ENCODE measurements around the gene MKNK1.
A peak's percentile ranks its signal among the peaks of the same experiment; 100 is the strongest.

MKNK1 gene

GRCh38 chr1:46520063-46520911 lies 83.8 kb downstream of the MKNK1 start:
- peak; percentile 94 for DNase-seq

GRCh38 chr1:46519209-46519608 lies 84.9 kb downstream of the MKNK1 start:
- DNase-seq = peak; percentile 9

- no peak for DNase-seq
Measured at GRCh38 chr1:46517932-46518498, 86.1 kb downstream of the MKNK1 start.

- no peak for DNase-seq
Measured at GRCh38 chr1:46517010-46517600, 87.0 kb downstream of the MKNK1 start.

DNA sequence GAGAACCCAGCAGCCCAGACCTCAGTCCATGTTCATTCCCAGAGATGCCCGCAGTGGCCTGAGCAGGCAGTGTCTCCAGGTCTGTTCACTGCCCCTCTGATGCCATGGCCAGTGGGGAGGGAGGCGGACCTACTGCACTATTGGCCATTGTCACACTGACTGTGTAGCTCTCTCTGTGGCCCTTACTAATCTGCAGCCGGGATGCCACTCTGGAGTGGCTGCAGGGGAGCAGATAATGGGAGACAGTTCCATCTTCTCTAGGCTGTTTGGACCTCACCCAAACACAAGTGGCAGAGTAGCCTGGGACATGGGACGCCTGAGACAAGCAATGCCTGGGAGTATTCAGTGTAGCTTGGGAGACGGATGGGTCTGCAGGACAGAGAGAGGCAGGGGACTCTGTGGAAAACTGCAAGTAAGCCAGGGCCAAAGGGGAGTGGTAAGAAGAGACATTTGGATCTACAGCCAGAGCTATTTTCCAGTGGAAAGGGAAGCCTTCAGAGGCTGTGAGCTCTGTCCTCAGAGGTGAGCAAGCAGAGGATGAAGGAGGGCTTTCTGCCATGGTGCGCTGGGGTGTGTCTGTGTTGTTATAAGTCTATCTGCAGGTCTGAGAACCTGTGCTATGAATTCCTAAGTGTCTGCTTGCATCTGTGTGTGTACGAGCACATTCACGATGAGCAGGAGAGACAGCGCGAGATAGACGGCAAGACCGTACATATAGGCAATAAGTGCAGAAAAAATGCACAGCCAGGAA lies 87.7 kb downstream of the MKNK1 start:
- DNase-seq = no peak

GRCh38 chr1:46515576-46515975 lies 88.5 kb downstream of the MKNK1 start:
- no peak for DNase-seq

DNA sequence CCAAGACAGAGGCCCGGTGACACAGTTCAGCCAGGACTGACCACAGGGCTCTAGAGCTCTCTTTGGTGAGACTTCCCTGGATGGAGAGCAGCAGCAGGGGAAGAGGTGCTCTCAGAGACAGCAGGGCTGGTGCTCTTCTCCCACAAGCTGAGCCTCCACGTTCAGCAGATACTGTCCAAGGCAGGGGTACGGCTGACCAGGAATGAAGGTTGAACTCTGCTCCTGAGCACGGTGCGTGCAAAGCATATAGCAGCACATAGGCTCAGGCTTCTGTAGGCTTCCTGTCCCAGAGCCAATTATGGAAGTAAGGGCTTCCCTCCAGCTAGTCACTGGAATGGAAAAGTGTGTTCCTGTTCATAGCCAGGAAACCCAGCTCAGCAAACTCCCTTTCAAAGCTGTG lies 90.5 kb downstream of the MKNK1 start:
- DNase-seq = no peak

GRCh38 chr1:46512792-46513190 lies 91.3 kb downstream of the MKNK1 start:
- DNase-seq = no peak

DNA sequence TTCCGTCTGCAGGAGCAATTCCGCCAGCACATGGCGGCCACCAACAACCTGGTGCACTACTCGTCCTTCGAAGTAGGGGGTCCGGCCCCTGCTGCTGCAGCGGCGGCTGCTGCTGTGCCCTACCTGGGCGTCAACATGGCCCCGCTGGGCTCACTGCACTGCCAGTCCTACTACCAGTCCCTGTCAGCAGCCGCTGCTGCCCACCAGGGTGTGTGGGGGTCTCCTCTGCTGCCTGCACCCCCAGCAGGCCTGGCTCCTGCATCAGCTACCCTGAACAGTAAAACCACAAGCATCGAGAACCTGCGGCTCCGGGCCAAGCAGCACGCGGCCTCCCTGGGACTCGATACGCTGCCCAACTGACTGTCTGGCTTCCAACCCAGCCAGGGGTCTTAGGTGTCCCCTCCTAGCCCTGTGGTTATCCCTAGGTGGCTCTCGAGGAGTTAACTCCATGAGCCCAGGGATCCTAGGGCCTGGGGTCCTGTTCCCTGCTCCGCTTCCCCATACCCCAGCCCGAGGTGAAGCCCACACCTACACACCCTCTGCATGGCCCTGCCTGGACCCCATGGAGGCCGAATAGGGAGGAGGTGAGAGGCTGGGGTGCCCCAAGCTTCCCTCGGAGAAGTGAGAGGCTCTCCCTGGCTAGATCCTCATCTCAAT lies 91.8 kb downstream of the MKNK1 start:
- DNase-seq = no peak

- no peak for DNase-seq
Measured at GRCh38 chr1:46510998-46511365, 93.1 kb downstream of the MKNK1 start.

DNA sequence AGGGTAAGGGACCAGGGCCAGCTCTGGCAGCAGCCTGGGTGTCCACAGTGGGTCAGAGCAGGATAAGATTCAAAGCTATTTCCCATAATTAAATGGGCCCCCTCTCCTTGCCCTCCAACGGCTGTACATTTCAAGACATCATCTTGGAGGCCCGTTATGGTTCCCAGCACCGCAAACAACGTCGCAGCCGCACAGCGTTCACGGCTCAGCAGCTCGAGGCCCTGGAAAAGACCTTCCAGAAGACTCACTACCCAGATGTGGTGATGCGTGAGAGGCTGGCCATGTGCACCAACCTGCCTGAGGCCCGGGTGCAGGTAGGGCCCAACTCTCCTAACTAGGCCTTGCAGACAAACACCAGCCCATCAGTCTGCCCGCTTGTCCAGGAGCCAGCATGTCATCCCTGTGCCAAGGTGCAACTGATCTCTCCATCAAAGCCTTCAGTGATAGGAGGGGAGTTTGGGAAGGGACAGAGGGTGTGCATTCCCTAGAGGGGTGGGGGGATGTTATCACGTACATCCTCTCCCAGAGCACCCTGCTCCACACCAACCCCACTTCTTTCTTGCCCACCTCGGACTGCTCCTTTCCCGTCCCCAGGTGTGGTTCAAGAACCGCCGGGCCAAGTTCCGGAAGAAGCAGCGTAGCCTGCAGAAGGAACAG lies 93.6 kb downstream of the MKNK1 start:
- no peak for DNase-seq

GRCh38 chr1:46508757-46509156 lies 95.3 kb downstream of the MKNK1 start:
- peak; percentile 53 for DNase-seq

Measured in fibroblast of skin of scalp (primary cell).